MCF 10A (cell line): Measurements from ENCODE around the gene FOXS1. TPM values are rescaled to one million over a fixed set of nuclear protein-coding genes. Genes with fewer than 3 reads are reported as not detected.

ENCODE experiments used
- BruUV-seq: library from RNA; stranded (reverse); fragments of 400-500 nt; replicated peaks from 2 replicates; lab custom pipeline; 2021; lab: Mats Ljungman, UMichigan
- CTCF ChIA-PET: fragments of 300-600 bp; sonication (Branson Sonifier 250); formaldehyde crosslinking; extraction: SDS; loops from one replicate; lab custom pipeline; 2021; ENCODE audit warnings: antibody characterized with exemption, inconsistent platforms; lab: Yijun Ruan, JAX
- POLR2A ChIA-PET: fragments of 300-600, 350-650 bp; sonication (Branson Sonifier 250); formaldehyde crosslinking; extraction: SDS; loops from one replicate; lab custom pipeline; 2020; ENCODE audit warnings: antibody characterized with exemption, inconsistent platforms; lab: Yijun Ruan, JAX
- DNase-seq: peaks from one replicate; pipeline ENCODE4 v3.0.0-alpha.2; 2018; ENCODE audit not compliant: unreplicated experiment
- H3K27ac Mint-ChIP-seq: one replicate; pipeline ENCODE4 v1.8.0; 2022; ENCODE audit warnings: mild to moderate bottlenecking, low read depth, mixed read lengths; ENCODE audit not compliant: unreplicated experiment
- H3K27me3 Mint-ChIP-seq: one replicate; pipeline ENCODE4 v1.8.0; 2022; ENCODE audit warnings: mixed read lengths; ENCODE audit not compliant: insufficient read depth, unreplicated experiment
- H3K36me3 Mint-ChIP-seq: one replicate; pipeline ENCODE4 v1.8.0; 2022; ENCODE audit warnings: mild to moderate bottlenecking, moderate library complexity, mixed read lengths; ENCODE audit not compliant: insufficient read depth, unreplicated experiment
- H3K4me1 Mint-ChIP-seq: one replicate; pipeline ENCODE4 v1.8.0; 2022; ENCODE audit warnings: mixed read lengths; ENCODE audit not compliant: insufficient read depth, unreplicated experiment
- H3K4me3 Mint-ChIP-seq: one replicate; pipeline ENCODE4 v1.8.0; 2022; ENCODE audit warnings: mild to moderate bottlenecking, moderate library complexity, mixed read lengths; ENCODE audit not compliant: unreplicated experiment
- H3K9me3 Mint-ChIP-seq: one replicate; pipeline ENCODE4 v1.8.0; 2022; ENCODE audit warnings: mixed read lengths; ENCODE audit not compliant: unreplicated experiment
- CTCF ChIP-seq: fragments of 200-600 bp; IDR thresholded peaks from one replicate; pipeline ENCODE4 v1.8.0; 2022; ENCODE audit warnings: antibody characterized with exemption, mild to moderate bottlenecking; ENCODE audit not compliant: unreplicated experiment
- intact Hi-C: fragments of 100-400 bp; cut with micrococcal nuclease; formaldehyde crosslinking; loops from 2 replicates; pipeline ENCODE4 v1.14.1; 2022
- total RNA-seq: library from RNA; stranded (reverse); gene quantifications from 2 replicates; pipeline ENCODE4 v1.2.3, GENCODE V29; 2022

FOXS1 gene
- total RNA-seq, 1 experiment from 2014 or later, result not detected

- H3K4me3 Mint-ChIP-seq, result no peak overlapping the region
- CTCF ChIA-PET, result interaction anchor here (0.5 to 4.0 kb wide), 9 partner anchors 11 to 247 kb away, joined by 3 to 49 read pairs (median 6); partner anchors contain the start of gene PDRG1
- POLR2A ChIA-PET, result interaction anchor here (1.1 kb wide), 1 partner anchor 10 kb away, joined by 3 read pairs; no protein-coding TSS in a partner anchor
- H3K9me3 Mint-ChIP-seq, result no peaks in the 10 kb centered on the region
- no peaks in the 10 kb centered on the region for H3K36me3 Mint-ChIP-seq
- no TSS peak for BruUV-seq
- intact Hi-C loops, result no loop called here
- H3K4me1 Mint-ChIP-seq, result peaks cover 9% of the 10 kb centered on the region
- peaks cover 55% of the 10 kb centered on the region for H3K27me3 Mint-ChIP-seq
- no peak overlapping the region for H3K27ac Mint-ChIP-seq
- no peak for DNase-seq
- no peak for TF ChIP-seq CTCF
These were observed 19.4 kb upstream of the FOXS1 start for GRCh38 chr20:31864521-31865400.

- no peak for TF ChIP-seq CTCF
- H3K4me1 Mint-ChIP-seq, result peaks cover 5% of the 10 kb centered on the region
- no peak overlapping the region for H3K4me3 Mint-ChIP-seq
- ChIA-PET CTCF (interaction anchor here (0.6 to 4.0 kb wide), 14 partner anchors 10 to 248 kb away, joined by 3 to 49 read pairs (median 3); partner anchors contain the start of genes FOXS1 and PDRG1), POLR2A (no interaction called here)
- H3K27me3 Mint-ChIP-seq, result peaks cover 50% of the 10 kb centered on the region
- no peak overlapping the region for H3K27ac Mint-ChIP-seq
- no TSS peak for BruUV-seq
- H3K36me3 Mint-ChIP-seq, result no peaks in the 10 kb centered on the region
- H3K9me3 Mint-ChIP-seq, result no peaks in the 10 kb centered on the region
- intact Hi-C loops, result no loop called here
- no peak for DNase-seq
These were observed 18.1 kb upstream of the FOXS1 start for GRCh38 chr20:31863296-31864085.

GRCh38 chr20:31862506-31862905, 17.1 kb upstream of the FOXS1 start:
- BruUV-seq, result no TSS peak
- ChIA-PET CTCF (interaction anchor here (0.6 to 4.0 kb wide), 7 partner anchors 9 to 222 kb away, joined by 3 to 49 read pairs (median 14); partner anchors contain the start of gene PDRG1), POLR2A (no interaction called here)
- peaks cover 48% of the 10 kb centered on the region for H3K27me3 Mint-ChIP-seq
- no peaks in the 10 kb centered on the region for H3K36me3 Mint-ChIP-seq
- no peak overlapping the region for H3K27ac Mint-ChIP-seq
- TF ChIP-seq CTCF, result no peak
- intact Hi-C loops, result no loop called here
- no peak overlapping the region for H3K4me3 Mint-ChIP-seq
- peaks cover 5% of the 10 kb centered on the region for H3K4me1 Mint-ChIP-seq
- H3K9me3 Mint-ChIP-seq, result no peaks in the 10 kb centered on the region
- no peak for DNase-seq

- no peaks in the 10 kb centered on the region for H3K9me3 Mint-ChIP-seq
- H3K4me3 Mint-ChIP-seq, result peak overlapping the region; percentile 54
- no peak for TF ChIP-seq CTCF
- DNase-seq, result no peak
- peaks cover 5% of the 10 kb centered on the region for H3K4me1 Mint-ChIP-seq
- ChIA-PET CTCF (interaction anchor here (2.0 to 4.0 kb wide), 5 partner anchors 9 to 170 kb away, joined by 8 to 49 read pairs (median 18); partner anchors contain the start of gene PDRG1), POLR2A (no interaction called here)
- H3K27me3 Mint-ChIP-seq, result peaks cover 44% of the 10 kb centered on the region
- no peaks in the 10 kb centered on the region for H3K36me3 Mint-ChIP-seq
- intact Hi-C loops, result no loop called here
- H3K27ac Mint-ChIP-seq, result no peak overlapping the region
- no TSS peak for BruUV-seq
These were observed 16.7 kb upstream of the FOXS1 start for GRCh38 chr20:31862157-31862470.
